ENCODE measurements around the gene CGB7.
A peak's percentile ranks its signal among the peaks of the same experiment; 100 is the strongest.

The CGB7 gene

GRCh38 chr19:49057636-49058234 lies at the start of gene CGB7:
TSS of gene CGB7 (minus strand) at chr19:49057749. CDS start at chr19:49055375, 2,374 bp downstream.
- no peak for DNase-seq

GRCh38 chr19:49106648-49107135 lies 49.1 kb upstream of the CGB7 start:
- DNase-seq, result peak; percentile 13 to 21

GRCh38 chr19:49104229-49104864 lies 46.8 kb upstream of the CGB7 start:
- DNase-seq, result no peak

GRCh38 chr19:49103331-49104085 lies 46.0 kb upstream of the CGB7 start:
- DNase-seq, result no peak

GRCh38 chr19:49102303-49102702 lies 44.8 kb upstream of the CGB7 start:
- no peak for DNase-seq

- no peak for DNase-seq
Observed at GRCh38 chr19:49101160-49101559, 43.6 kb upstream of the CGB7 start.

- DNase-seq, result no peak
Observed at GRCh38 chr19:49098795-49099194, 41.2 kb upstream of the CGB7 start.

- DNase-seq, result peak; percentile 75 to 83
Observed at GRCh38 chr19:49097453-49098288, 40.1 kb upstream of the CGB7 start.

GRCh38 chr19:49094505-49095482 lies 37.2 kb upstream of the CGB7 start:
- no peak for DNase-seq

GRCh38 chr19:49092686-49093085 lies 35.1 kb upstream of the CGB7 start:
- DNase-seq, result no peak

GRCh38 chr19:49091391-49092038 lies 34.0 kb upstream of the CGB7 start:
- DNase-seq, result no peak

GRCh38 chr19:49086296-49086695 lies 28.7 kb upstream of the CGB7 start:
- no peak for DNase-seq

GRCh38 chr19:49085868-49086232 lies 28.3 kb upstream of the CGB7 start:
- DNase-seq, result no peak

GRCh38 chr19:49085020-49085867 lies 27.7 kb upstream of the CGB7 start, which contains the start of gene SNRNP70:
TSS of gene SNRNP70 (plus strand) at chr19:49085451. CDS start at chr19:49086415, 964 bp downstream.
- peak; percentile 99 for DNase-seq

GRCh38 chr19:49084206-49085019 lies 26.9 kb upstream of the CGB7 start:
- no peak for DNase-seq

- DNase-seq, result no peak
Observed at GRCh38 chr19:49081273-49081672, 23.7 kb upstream of the CGB7 start.

- DNase-seq, result no peak
Observed at GRCh38 chr19:49080392-49080791, 22.8 kb upstream of the CGB7 start.

- peak; percentile 9 to 43 for DNase-seq
Observed at GRCh38 chr19:49074869-49075268, 17.3 kb upstream of the CGB7 start.

Measured in NCI-H2081 (cell line).